IMR-90 (cell line): ENCODE results near the gene KCP. TPM values are rescaled to one million over a fixed set of nuclear protein-coding genes. Genes with fewer than 3 reads are reported as not detected.

Source experiments
- ATAC-seq: fragments of 200-7000 bp; cut with Tn5 transposase; 2 replicates; pipeline ENCODE4 v1.9.1; 2020; ENCODE audit warnings: low read depth, mild to moderate bottlenecking, moderate library complexity
- BruUV-seq: library from RNA; stranded (reverse); fragments of 400-500 nt; replicated peaks from 2 replicates; lab custom pipeline; 2021; lab: Mats Ljungman, UMichigan
- CTCF ChIA-PET: fragments of 300-600 bp; formaldehyde crosslinking; extraction: SDS; loops from one replicate; lab custom pipeline; 2021; ENCODE audit warnings: antibody characterized with exemption; lab: Yijun Ruan, JAX
- POLR2A ChIA-PET: fragments of 300-600 bp; sonication (Branson Sonifier 250); formaldehyde crosslinking; loops from one replicate; lab custom pipeline; 2022; ENCODE audit warnings: antibody characterized with exemption; ENCODE audit not compliant: unreplicated experiment; lab: Charles Lee
- DNase-seq: peaks from one replicate; pipeline ENCODE4 v3.0.0; 2013
- H2AFZ ChIP-seq: replicated peaks from 2 replicates; pipeline ENCODE3; 2013; ENCODE audit warnings: low read length, mild to moderate bottlenecking; ENCODE audit not compliant: poor library complexity
- H2AK5ac ChIP-seq: 2 replicates; pipeline ENCODE4 v1.6.1; 2013; ENCODE audit warnings: low read depth, low read length, inconsistent platforms
- H2AK9ac ChIP-seq: replicated peaks from 2 replicates; pipeline ENCODE3; 2013; ENCODE audit warnings: mild to moderate bottlenecking, low read depth, low read length, moderate library complexity; ENCODE audit not compliant: poor library complexity
- H2BK120ac ChIP-seq: 2 replicates; pipeline ENCODE4 v1.6.1; 2013; ENCODE audit warnings: low read depth, low read length, inconsistent platforms
- H2BK15ac ChIP-seq: 3 replicates; pipeline ENCODE4 v1.6.1; 2013; ENCODE audit warnings: low read depth, low read length, inconsistent platforms
- H2BK20ac ChIP-seq: 2 replicates; pipeline ENCODE4 v1.6.1; 2013; ENCODE audit warnings: low read depth, mild to moderate bottlenecking, inconsistent platforms, low read length, moderate library complexity
- H2BK5ac ChIP-seq: 2 replicates; pipeline ENCODE4 v1.6.1; 2013; ENCODE audit warnings: mild to moderate bottlenecking, low read depth, low read length, inconsistent platforms; ENCODE audit not compliant: poor library complexity, severe bottlenecking
- H3K14ac ChIP-seq: replicated peaks from 2 replicates; pipeline ENCODE4 v1.6.1; 2013; ENCODE audit warnings: low read depth, low read length, inconsistent platforms
- H3K18ac ChIP-seq: 2 replicates; pipeline ENCODE4 v1.6.1; 2013; ENCODE audit warnings: low read depth, low read length, control low read depth
- H3K23ac ChIP-seq: 2 replicates; pipeline ENCODE4 v1.6.1; 2013; ENCODE audit warnings: low read depth, low read length, inconsistent platforms
- H3K27ac ChIP-seq: 2 replicates; pipeline ENCODE4 v1.5.1; 2013; ENCODE audit warnings: mild to moderate bottlenecking, control low read depth, low read length; ENCODE audit not compliant: insufficient read depth
- H3K27me3 ChIP-seq: 2 replicates; pipeline ENCODE4 v1.6.1; 2013; ENCODE audit warnings: low read length; ENCODE audit not compliant: control insufficient read depth, insufficient read depth
- H3K36me3 ChIP-seq: 2 replicates; pipeline ENCODE4 v1.6.1; 2013; ENCODE audit warnings: low read length, mixed read lengths; ENCODE audit not compliant: control insufficient read depth, insufficient read depth
- H3K4ac ChIP-seq: 2 replicates; pipeline ENCODE4 v1.6.1; 2013; ENCODE audit warnings: low read depth, low read length, inconsistent platforms
- H3K4me1 ChIP-seq: 2 replicates; pipeline ENCODE4 v1.6.1; 2013; ENCODE audit warnings: low read length, mixed read lengths; ENCODE audit not compliant: control insufficient read depth, insufficient read depth
- H3K4me2 ChIP-seq: 2 replicates; pipeline ENCODE4 v1.6.1; 2013; ENCODE audit warnings: low read depth, mild to moderate bottlenecking, control low read depth, low read length, moderate library complexity
- H3K4me3 ChIP-seq: 2 replicates; pipeline ENCODE4 v1.5.1; 2013; ENCODE audit warnings: low read depth, mild to moderate bottlenecking, control low read depth, low read length, moderate library complexity; ENCODE audit not compliant: insufficient read depth
- H3K56ac ChIP-seq: 2 replicates; pipeline ENCODE4 v1.6.1; 2013; ENCODE audit warnings: low read length, inconsistent platforms; ENCODE audit not compliant: insufficient read depth; ENCODE audit errors: extremely low read depth
- H3K79me1 ChIP-seq, 2 experiments: 2 replicates each; pipeline ENCODE4 v1.6.1; 2013; ENCODE audit warnings: low read length in 2 of 2, inconsistent platforms in 1 of 2, low read depth in 1 of 2
- H3K9ac ChIP-seq: 2 replicates; pipeline ENCODE4 v1.6.1; 2013; ENCODE audit warnings: low read depth, low read length, control low read depth
- H3K9me1 ChIP-seq: 2 replicates; pipeline ENCODE4 v1.6.1; 2013; ENCODE audit warnings: low read length, inconsistent platforms; ENCODE audit not compliant: insufficient read depth
- H3K9me3 ChIP-seq: 2 replicates; pipeline ENCODE4 v1.6.1; 2013; ENCODE audit warnings: low read length; ENCODE audit not compliant: control insufficient read depth, insufficient read depth
- H4K20me1 ChIP-seq: 2 replicates; pipeline ENCODE4 v1.6.1; 2013; ENCODE audit warnings: low read length, inconsistent platforms; ENCODE audit not compliant: insufficient read depth
- H4K5ac ChIP-seq: 2 replicates; pipeline ENCODE4 v1.6.1; 2013; ENCODE audit warnings: mild to moderate bottlenecking, low read depth, low read length, control low read depth
- H4K8ac ChIP-seq, 2 experiments: 2 replicates each; pipeline ENCODE4 v1.6.1; 2013; ENCODE audit warnings: low read depth in 2 of 2, low read length in 2 of 2, control low read depth in 1 of 2, inconsistent platforms in 1 of 2
- H4K91ac ChIP-seq: 2 replicates; pipeline ENCODE4 v1.6.1; 2013; ENCODE audit warnings: low read depth, low read length, inconsistent platforms; ENCODE audit not compliant: insufficient read depth
- BHLHE40 ChIP-seq: fragments of 150-350 bp; IDR thresholded peaks from 2 replicates; pipeline ENCODE4 v1.6.1; 2016; ENCODE audit warnings: mild to moderate bottlenecking, low read depth, low read length
- CEBPB ChIP-seq: IDR thresholded peaks from 2 replicates; pipeline ENCODE4 v1.6.1; 2012; ENCODE audit warnings: low read depth, low read length, improper control_type of control experiment
- FOS ChIP-seq: fragments of 150-350 bp; IDR thresholded peaks from 2 replicates; pipeline ENCODE4 v1.6.1; 2016; ENCODE audit warnings: low read depth, low read length
- MAFK ChIP-seq: IDR thresholded peaks from 2 replicates; pipeline ENCODE4 v1.6.1; 2012; ENCODE audit warnings: low read depth, low read length, improper control_type of control experiment
- MAZ ChIP-seq: IDR thresholded peaks from 2 replicates; pipeline ENCODE4 v1.6.1; 2012; ENCODE audit warnings: low read depth, mild to moderate bottlenecking, low read length, improper control_type of control experiment, moderate library complexity, borderline replicate concordance
- MXI1 ChIP-seq: IDR thresholded peaks from 2 replicates; pipeline ENCODE4 v1.6.1; 2012; ENCODE audit warnings: low read depth, mild to moderate bottlenecking, low read length, moderate library complexity, borderline replicate concordance
- NFE2L2 ChIP-seq: fragments of 150-350 bp; IDR thresholded peaks from 2 replicates; pipeline ENCODE4 v1.6.1; 2016; ENCODE audit warnings: low read depth, mild to moderate bottlenecking, low read length
- RCOR1 ChIP-seq: IDR thresholded peaks from 2 replicates; pipeline ENCODE4 v1.6.1; 2012; ENCODE audit warnings: mild to moderate bottlenecking, low read length, improper control_type of control experiment; ENCODE audit not compliant: insufficient replicate concordance
- SMC3 ChIP-seq: fragments of 150-350 bp; IDR thresholded peaks from 2 replicates; pipeline ENCODE4 v1.6.1; 2016; ENCODE audit warnings: low read depth, mild to moderate bottlenecking, antibody characterized with exemption, low read length, moderate library complexity
- WGBS, 2 experiments: methylation state at CpG; one replicate each; pipeline versions ENCODE4 v1.1.5 to v1.1.7; 2013; ENCODE audit warnings: missing lambda C conversion rate in 2 of 2; ENCODE audit not compliant: insufficient read length in 1 of 2; ENCODE audit errors: extremely low coverage in 2 of 2; 5-methylcytosine and 5-hydroxymethylcytosine counted together
- dilution Hi-C: fragments of 300-500 bp; cut with HindIII; formaldehyde crosslinking; loops from one replicate; pipeline ENCODE4 v1.14.3; 2018; ENCODE audit warnings: low sequenced_read_pairs; ENCODE audit not compliant: unreplicated experiment
- in situ Hi-C: fragments of 300-500 bp; cut with MboI; formaldehyde crosslinking; loops from 3 replicates; pipeline ENCODE4 v1.14.3; 2019; ENCODE audit warnings: low sequenced_read_pairs, inconsistent platforms, mixed read lengths
- intact Hi-C: fragments of 100-400 bp; cut with micrococcal nuclease; formaldehyde crosslinking; loops from 2 replicates; pipeline ENCODE4 v1.10.0; 2022
- polyA plus RNA-seq, 3 experiments: library from polyadenylated mRNA; depleted of rRNA; stranded (reverse); fragments of >200 nt; gene quantifications; 2 replicates each; pipeline ENCODE4 v1.2.3, GENCODE V29; 2012; ENCODE audit warnings: low replicate concordance in 1 of 3
- total RNA-seq: library from RNA; depleted of rRNA; stranded (reverse); fragments of >200 nt; gene quantifications from 2 replicates; pipeline ENCODE4 v1.2.3, GENCODE V29; 2012
- TF ChIP-seq, protein P1 (sequence below): fragments of 150-350 bp; IDR thresholded peaks from 2 replicates; pipeline ENCODE4 v1.6.1; 2017; ENCODE audit warnings: mild to moderate bottlenecking, antibody characterized with exemption, low read length, low read depth

KCP gene
- total and polyA plus RNA-seq, 2 of the 4 experiments (the other 2 are of a cell fraction): 0.03 TPM; not detected in 1

DNA sequence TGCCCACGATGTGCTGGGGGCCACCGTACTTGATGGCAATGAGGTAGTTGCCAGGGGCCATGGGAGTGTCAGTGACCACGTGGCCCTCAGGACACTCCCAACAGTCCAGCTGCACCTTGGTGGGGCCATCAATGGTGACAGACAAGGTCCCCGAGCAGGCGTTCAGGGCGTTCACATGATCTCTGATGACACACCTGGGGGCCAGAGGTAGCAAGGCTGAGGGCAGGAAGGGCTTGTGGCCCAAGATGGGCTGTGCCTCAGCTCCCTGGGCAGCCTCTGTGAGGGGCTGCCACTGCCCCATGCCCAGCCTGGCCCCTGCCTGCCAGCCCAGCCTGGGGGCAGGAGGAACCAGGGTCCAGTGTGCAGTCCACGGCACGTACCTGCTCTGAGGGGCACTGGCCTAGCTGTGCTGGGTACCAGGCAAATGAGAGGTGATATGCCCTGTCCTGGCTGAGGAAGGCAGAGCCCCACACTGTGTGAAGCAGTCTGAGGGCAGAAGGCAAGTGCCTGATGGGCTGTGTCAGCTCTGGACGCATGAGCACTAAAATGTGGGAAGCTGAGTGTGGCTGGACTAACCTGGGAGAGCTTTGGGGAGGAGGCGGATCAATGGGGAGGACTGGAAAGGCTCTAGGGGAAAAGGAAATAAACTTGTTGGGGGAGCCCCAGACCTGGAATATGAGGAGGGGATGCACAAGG is 3.5 kb upstream of the KCP start:
- DNase-seq (no peak), ATAC-seq (no peak)
- WGBS, 2 experiments: 68% methylated on average over 6 of the region's 10 CpGs; no CpG with 5 or more reads in 1 of the 2 experiments
- Histone ChIP-seq H2AK5ac (no peak overlapping the region), H2BK5ac (no peak overlapping the region), H3K14ac (no peak overlapping the region), H3K4me3 (no peak overlapping the region), H2BK20ac (no peak overlapping the region), H3K23ac (no peak overlapping the region), H3K4ac (no peak overlapping the region), H2AFZ (no peak overlapping the region), H4K91ac (no peak overlapping the region), H3K36me3 (no peaks in the 10 kb centered on the region), H2AK9ac (no peak overlapping the region), H4K8ac (no peak overlapping the region), H3K79me1 (no peaks in the 10 kb centered on the region), H4K20me1 (0 out of 2 replicates have a peak, but pooled peaks cover 3% of the 10 kb centered on the region), H3K9me3 (peaks cover 5% of the 10 kb centered on the region), H2BK120ac (no peak overlapping the region), H3K4me1 (peaks cover 2% of the 10 kb centered on the region; the same call in 1 of the 2 replicates), H3K27me3 (peaks cover 80% of the 10 kb centered on the region), H4K5ac (no peak overlapping the region), H3K18ac (no peak overlapping the region), H3K4me2 (no peak overlapping the region), H3K56ac (no peak overlapping the region), H3K9me1 (no peaks in the 10 kb centered on the region), H3K9ac (no peak overlapping the region), H2BK15ac (no peak overlapping the region), H3K27ac (no peak overlapping the region)
- no peak for TF ChIP-seq RCOR1
- TF ChIP-seq, protein P1, sequence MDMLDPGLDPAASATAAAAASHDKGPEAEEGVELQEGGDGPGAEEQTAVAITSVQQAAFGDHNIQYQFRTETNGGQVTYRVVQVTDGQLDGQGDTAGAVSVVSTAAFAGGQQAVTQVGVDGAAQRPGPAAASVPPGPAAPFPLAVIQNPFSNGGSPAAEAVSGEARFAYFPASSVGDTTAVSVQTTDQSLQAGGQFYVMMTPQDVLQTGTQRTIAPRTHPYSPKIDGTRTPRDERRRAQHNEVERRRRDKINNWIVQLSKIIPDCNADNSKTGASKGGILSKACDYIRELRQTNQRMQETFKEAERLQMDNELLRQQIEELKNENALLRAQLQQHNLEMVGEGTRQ: no peak
- TF ChIP-seq SMC3: no peak
- TF ChIP-seq MXI1: no peak
- no peak for TF ChIP-seq FOS
- TF ChIP-seq NFE2L2: no peak
- TF ChIP-seq CEBPB: no peak
- TF ChIP-seq MAZ: no peak
- TF ChIP-seq MAFK: no peak
- no peak for TF ChIP-seq BHLHE40
- in situ Hi-C loops (no loop called here), intact Hi-C loops (no loop called here), dilution Hi-C loops (no loop called here)
- POLR2A ChIA-PET: no interaction called here
- CTCF ChIA-PET: no interaction called here
- BruUV-seq: no TSS peak
